Activated naive CD8-positive, alpha-beta T cell treated with anti-CD3 and anti-CD28 coated beads, Interleukin-2, amount 50 U/mL, for 16 hours (primary cell): ENCODE measurements around the gene MYO3A.

ENCODE experiments used
- DNase-seq: peaks from one replicate; pipeline ENCODE4 v3.0.0-alpha.2; 2020; ENCODE audit warnings: low read depth, low spot score

Gene MYO3A

GRCh38 chr10:26259341-26259740 is 325.3 kb downstream of the MYO3A start:
- DNase-seq: no peak
